SK-N-SH (cell line): ENCODE measurements around the gene ARHGDIB. TPM values are rescaled to one million over a fixed set of nuclear protein-coding genes. Genes with fewer than 3 reads are reported as not detected.

ENCODE experiments used
- CTCF ChIA-PET: fragments of 300-600, 350-600 bp; formaldehyde crosslinking; extraction: SDS; loops from one replicate; lab custom pipeline; 2021; lab: Yijun Ruan, JAX
- POLR2A ChIA-PET: fragments of 350-600 bp; sonication (Branson Sonifier 250); formaldehyde crosslinking; extraction: SDS; loops from one replicate; lab custom pipeline; 2020; ENCODE audit warnings: antibody characterized with exemption, inconsistent platforms; lab: Yijun Ruan, JAX
- DNase-seq: peaks from one replicate; pipeline ENCODE4 v3.0.0; 2012
- H2AFZ ChIP-seq: fragments of 200-600 bp; sonication (generic); 2 replicates; pipeline ENCODE4 v1.8.1; 2016; ENCODE audit warnings: antibody characterized with exemption, mild to moderate bottlenecking, low read depth
- H3F3A ChIP-seq: fragments of 200-600 bp; sonication (generic); replicated peaks from 2 replicates; pipeline ENCODE3; 2016; ENCODE audit warnings: antibody characterized with exemption, mild to moderate bottlenecking; ENCODE audit not compliant: insufficient read depth
- H3K27ac ChIP-seq, 2 experiments: fragments of 200-500 bp in 1 of 2; fragments of 200-600 bp in 1 of 2; sonication (Bioruptor generic) in 1 of 2; sonication (generic), shearing (Covaris generic) in 1 of 2; 2 replicates each; pipeline versions ENCODE4 v1.5.1 to v1.6.1; 2014 to 2016; ENCODE audit warnings: low read depth in 2 of 2, inconsistent platforms in 1 of 2, low read length in 1 of 2, mild to moderate bottlenecking in 1 of 2, mixed read lengths in 1 of 2
- H3K27me3 ChIP-seq: fragments of 200-600 bp; sonication (generic), shearing (Covaris generic); 2 replicates; pipeline ENCODE4 v1.6.1; 2016; ENCODE audit warnings: mixed run types; ENCODE audit not compliant: insufficient read depth
- H3K36me3 ChIP-seq, 2 experiments: fragments of 200-500 bp in 1 of 2; fragments of 200-600 bp in 1 of 2; sonication (Bioruptor generic) in 1 of 2; sonication (generic) in 1 of 2; replicated peaks in 1 of 2; 2 replicates each; pipeline versions ENCODE3 to v1.5.1; 2014 to 2016; ENCODE audit warnings: low read length in 1 of 2, mild to moderate bottlenecking in 1 of 2; ENCODE audit not compliant: insufficient read depth in 2 of 2, control insufficient read depth in 1 of 2
- H3K4me1 ChIP-seq, 2 experiments: fragments of 200-500 bp in 1 of 2; fragments of 200-600 bp in 1 of 2; sonication (Bioruptor generic) in 1 of 2; sonication (generic), shearing (Covaris generic) in 1 of 2; 2 replicates each; pipeline versions ENCODE4 v1.5.1 to v1.6.1; 2014 to 2016; ENCODE audit warnings: low read depth in 1 of 2, low read length in 1 of 2, mixed run types in 1 of 2; ENCODE audit not compliant: insufficient read depth in 2 of 2, control insufficient read depth in 1 of 2
- H3K4me2 ChIP-seq: fragments of 200-600 bp; sonication (generic), shearing (Covaris generic); 2 replicates; pipeline ENCODE4 v1.6.1; 2017; ENCODE audit warnings: mixed run types
- H3K4me3 ChIP-seq, 2 experiments: fragments of 200-500 bp in 1 of 2; fragments of 200-600 bp in 1 of 2; sonication (Bioruptor generic) in 1 of 2; sonication (generic), shearing (Covaris generic) in 1 of 2; 2 replicates each; pipeline versions ENCODE4 v1.5.1 to v1.8.1; 2014 to 2016; ENCODE audit warnings: low read depth in 2 of 2, inconsistent platforms in 1 of 2, low read length in 1 of 2, mild to moderate bottlenecking in 1 of 2, mixed read lengths in 1 of 2, moderate library complexity in 1 of 2
- H3K79me2 ChIP-seq: fragments of 200-600 bp; sonication (generic); 2 replicates; pipeline ENCODE4 v1.8.1; 2017; ENCODE audit warnings: mild to moderate bottlenecking; ENCODE audit not compliant: insufficient read depth
- H3K9ac ChIP-seq: fragments of 200-600 bp; sonication (generic); 2 replicates; pipeline ENCODE4 v1.6.1; 2017; ENCODE audit warnings: mixed run types
- H3K9me2 ChIP-seq: fragments of 200-600 bp; sonication (generic); 2 replicates; pipeline ENCODE4 v1.6.1; 2017; ENCODE audit warnings: mixed run types
- H3K9me3 ChIP-seq: fragments of 200-600 bp; sonication (generic); 2 replicates; pipeline ENCODE4 v1.6.1; 2017; ENCODE audit warnings: mixed run types, mild to moderate bottlenecking, moderate library complexity
- H4K20me1 ChIP-seq: fragments of 200-600 bp; sonication (generic); 2 replicates; pipeline ENCODE4 v1.6.1; 2017; ENCODE audit warnings: mild to moderate bottlenecking, mixed run types; ENCODE audit not compliant: insufficient read depth
- CTCF ChIP-seq: fragments of 200-600 bp; sonication (generic); IDR thresholded peaks from 2 replicates; pipeline ENCODE4 v1.6.1; 2017; ENCODE audit warnings: antibody characterized with exemption, mild to moderate bottlenecking, moderate library complexity
- EP300 ChIP-seq, 2 experiments: IDR thresholded peaks; 2 replicates each; pipeline versions ENCODE4 v1.4.0 to v1.6.1; 2012; ENCODE audit warnings: borderline replicate concordance in 1 of 2, low read depth in 1 of 2, low read length in 1 of 2
- EZH2phosphoT487 ChIP-seq: fragments of 200-600 bp; sonication (generic); IDR thresholded peaks from 2 replicates; pipeline ENCODE4 v1.6.1; 2017; ENCODE audit warnings: low read depth, mixed run types, mild to moderate bottlenecking, antibody characterized with exemption, moderate library complexity, borderline replicate concordance
- FOXJ3 ChIP-seq: sonication (generic); formaldehyde crosslinking; IDR thresholded peaks from 2 replicates; pipeline ENCODE4 v1.5.1; 2020; ENCODE audit warnings: mild to moderate bottlenecking, missing genetic modification reagents
- GABPA ChIP-seq: IDR thresholded peaks from 2 replicates; pipeline ENCODE4 v1.4.0; 2012; ENCODE audit warnings: low read depth, mild to moderate bottlenecking
- JUND ChIP-seq: IDR thresholded peaks from 2 replicates; pipeline ENCODE4 v1.4.0; 2012
- MAX ChIP-seq: IDR thresholded peaks from 2 replicates; pipeline ENCODE4 v1.4.0; 2012; ENCODE audit warnings: low read depth
- MEF2A ChIP-seq: IDR thresholded peaks from 2 replicates; pipeline ENCODE4 v1.4.0; 2012; ENCODE audit warnings: low read depth, borderline replicate concordance
- MXI1 ChIP-seq: IDR thresholded peaks from 2 replicates; pipeline ENCODE4 v1.6.1; 2012; ENCODE audit warnings: mild to moderate bottlenecking, low read depth, low read length, improper control_type of control experiment
- PBX3 ChIP-seq: IDR thresholded peaks from 2 replicates; pipeline ENCODE4; 2012
- POLR2AphosphoS5 ChIP-seq: IDR thresholded peaks from 2 replicates; pipeline ENCODE4 v1.6.1; 2012; ENCODE audit warnings: low read depth, low read length
- RAD21 ChIP-seq: IDR thresholded peaks from 2 replicates; pipeline ENCODE4 v1.6.1; 2012; ENCODE audit warnings: mild to moderate bottlenecking, low read length
- RCOR1 ChIP-seq: fragments of 150-350 bp; IDR thresholded peaks from 2 replicates; pipeline ENCODE4 v1.6.1; 2017; ENCODE audit warnings: antibody characterized with exemption, low read length
- REST ChIP-seq: IDR thresholded peaks from 2 replicates; pipeline ENCODE4 v1.6.1; 2012; ENCODE audit warnings: mild to moderate bottlenecking, low read depth, low read length, moderate library complexity
- RFX5 ChIP-seq: IDR thresholded peaks from 2 replicates; pipeline ENCODE4 v1.6.1; 2012; ENCODE audit warnings: mild to moderate bottlenecking, improper control_type of control experiment, low read length
- RXRA ChIP-seq: IDR thresholded peaks from 2 replicates; pipeline ENCODE4 v1.4.0; 2012; ENCODE audit warnings: low read depth, mild to moderate bottlenecking, borderline replicate concordance
- SIN3A ChIP-seq: IDR thresholded peaks from 2 replicates; pipeline ENCODE4 v1.6.1; 2012; ENCODE audit warnings: low read depth, mild to moderate bottlenecking, low read length, moderate library complexity, borderline replicate concordance
- SMC3 ChIP-seq: IDR thresholded peaks from 2 replicates; pipeline ENCODE4 v1.6.1; 2012; ENCODE audit warnings: low read depth, low read length, improper control_type of control experiment
- TCF12 ChIP-seq: IDR thresholded peaks from 2 replicates; pipeline ENCODE4 v1.4.0; 2012
- TEAD4 ChIP-seq: IDR thresholded peaks from 2 replicates; pipeline ENCODE4 v1.4.0; 2012; ENCODE audit warnings: mild to moderate bottlenecking, borderline replicate concordance; ENCODE audit not compliant: insufficient read depth
- USF1 ChIP-seq: IDR thresholded peaks from 2 replicates; pipeline ENCODE4 v1.4.0; 2012; ENCODE audit warnings: low read depth, borderline replicate concordance
- YY1 ChIP-seq: IDR thresholded peaks from 2 replicates; pipeline ENCODE4 v1.4.0; 2012; ENCODE audit warnings: low read depth, mild to moderate bottlenecking
- WGBS: methylation state at CpG from one replicate; pipeline ENCODE4 v1.1.6; 2017; ENCODE audit warnings: low lambda C conversion rate; 5-methylcytosine and 5-hydroxymethylcytosine counted together
- polyA plus RNA-seq, 3 experiments: library from polyadenylated mRNA; depleted of rRNA; stranded (reverse); fragments of >200 nt; gene quantifications; 2 replicates each; pipeline ENCODE4 v1.2.3, GENCODE V29; 2012

Gene ARHGDIB
- polyA plus RNA-seq (2012; rRNA removed): 362 and 393 TPM in 2 replicates
- polyA plus RNA-seq (2012; cell fraction: cytosol; rRNA removed): 353 and 368 TPM in 2 replicates
- 212 and 243 TPM in 2 replicates for polyA plus RNA-seq (2012; cell fraction: nucleus; rRNA removed)

GRCh38 chr12:14961466-14962152 is at the start of gene ARHGDIB:
TSS of gene ARHGDIB (minus strand) at chr12:14961601. CDS start at chr12:14950712, 10,889 bp downstream.
- H3F3A ChIP-seq: peaks cover 35% of the 10 kb centered on the region
- ChIA-PET CTCF (no interaction called here), POLR2A (no interaction called here)
- H4K20me1 ChIP-seq: no peaks in the 10 kb centered on the region
- WGBS: 11% methylated on average over 14 of the region's 14 CpGs
- H3K4me1 ChIP-seq: peaks cover 11 to 29% of the 10 kb centered on the region in 2 experiments
- H3K27ac ChIP-seq: peak within 1 kb of the TSS; percentile 81 to 94
- H3K9ac ChIP-seq: peak within 1 kb of the TSS; percentile 80
- H3K27me3 ChIP-seq: no peaks in the 10 kb centered on the region
- H2AFZ ChIP-seq: peak within 1 kb of the TSS; percentile 62
- no peaks in the 10 kb centered on the region for H3K9me2 ChIP-seq
- H3K4me2 ChIP-seq: peak within 1 kb of the TSS; percentile 82
- peak within 1 kb of the TSS; percentile 53 to 76 for H3K4me3 ChIP-seq
- no peak for DNase-seq
- TF ChIP-seq EZH2phosphoT487 (no peak), SMC3 (no peak), RXRA (no peak), SIN3A (peak; percentile 86), MAX (peak; percentile 84), MXI1 (peak; percentile 65), TCF12 (peak; percentile 51; the same call in 1 of the 2 replicates), MEF2A (no peak), CTCF (no peak), EP300 (IDR thresholded peaks at IDR 0.05; ENCODE audit: borderline replicate concordance in 1 of 2, low read depth in 1 of 2, low read length in 1 of 2) (0 out of 4 replicates have a peak, but pooled peaks of 1 of the 2 experiments have one; percentile 39), TEAD4 (no peak), REST (no peak), USF1 (no peak), PBX3 (peak; percentile 59), RFX5 (no peak), FOXJ3 (CRISPR knock-in tag) (no peak), GABPA (peak; percentile 51), POLR2AphosphoS5 (peak; percentile 65), YY1 (no peak), RCOR1 (0 out of 2 replicates have a peak, but pooled peaks have one; percentile 22), JUND (peak; percentile 32; the same call in 1 of the 2 replicates), RAD21 (no peak)
- TF ChIP-seq, all 33 proteins: peak for 10
- peaks cover 47% of the 10 kb centered on the region for H3K79me2 ChIP-seq
- H3K36me3 ChIP-seq: no peaks in the 10 kb centered on the region
- no peaks in the 10 kb centered on the region for H3K9me3 ChIP-seq
